CD14-positive monocyte (primary cell): Measurements from ENCODE around the gene C2orf81. TPM values are rescaled to one million over a fixed set of nuclear protein-coding genes. Genes with fewer than 3 reads are reported as not detected.

ENCODE experiments used
- DNase-seq, 3 donors: peaks; one replicate each; pipeline ENCODE4 v3.0.0-alpha.2; 2011 to 2022
- H2AFZ ChIP-seq: 2 replicates; pipeline ENCODE4 v1.6.0; 2012; ENCODE audit warnings: mild to moderate bottlenecking, low read depth, low read length, inconsistent platforms; ENCODE audit not compliant: insufficient read depth, poor library complexity, severe bottlenecking
- H3K27ac ChIP-seq, 2 donors: 1 replicate in 1 of 2; 2 replicates in 1 of 2; pipeline ENCODE4 v1.5.1; 2012 to 2013; ENCODE audit warnings: low read length in 2 of 2, control low read depth in 1 of 2, inconsistent platforms in 1 of 2, low read depth in 1 of 2, mild to moderate bottlenecking in 1 of 2
- H3K27me3 ChIP-seq, 2 donors: one replicate each; pipeline versions ENCODE4 v1.6.0 to v1.6.1; 2011 to 2013; ENCODE audit warnings: low read length in 2 of 2; ENCODE audit not compliant: control insufficient read depth in 2 of 2, insufficient read depth in 2 of 2
- H3K36me3 ChIP-seq, 2 donors: replicated peaks in 1 of 2; 1 replicate in 1 of 2; 2 replicates in 1 of 2; pipeline versions ENCODE4 v1.5.1 to v1.6.1; 2012 to 2013; ENCODE audit warnings: low read length in 2 of 2, control low read depth in 1 of 2, inconsistent platforms in 1 of 2, mild to moderate bottlenecking in 1 of 2; ENCODE audit not compliant: insufficient read depth in 2 of 2, control insufficient read depth in 1 of 2
- H3K4me1 ChIP-seq, 2 donors: 1 replicate in 1 of 2; 2 replicates in 1 of 2; pipeline versions ENCODE4 v1.5.1 to v1.6.1; 2012 to 2013; ENCODE audit warnings: low read length in 2 of 2, control low read depth in 1 of 2, inconsistent platforms in 1 of 2, mild to moderate bottlenecking in 1 of 2, moderate library complexity in 1 of 2; ENCODE audit not compliant: insufficient read depth in 2 of 2, control insufficient read depth in 1 of 2
- H3K4me2 ChIP-seq: replicated peaks from 2 replicates; pipeline ENCODE3; 2012; ENCODE audit warnings: low read length, moderate library complexity, mild to moderate bottlenecking; ENCODE audit not compliant: poor library complexity, severe bottlenecking; ENCODE audit errors: extremely low read depth
- H3K4me3 ChIP-seq, 3 experiments: fragments of 200-600 bp in 1 of 3; sonication (generic) in 1 of 3; replicated peaks in 1 of 3; 1 replicate in 2 of 3; 2 replicates in 1 of 3; pipeline ENCODE4 v1.5.1; 2011 to 2013; ENCODE audit warnings: low read length in 3 of 3, mild to moderate bottlenecking in 3 of 3, control low read depth in 2 of 3, low read depth in 2 of 3, inconsistent platforms in 1 of 3, moderate library complexity in 1 of 3
- H3K79me2 ChIP-seq: 2 replicates; pipeline ENCODE4 v1.6.0; 2012; ENCODE audit warnings: mild to moderate bottlenecking, control low read depth, inconsistent platforms, low read length, moderate library complexity; ENCODE audit not compliant: insufficient read depth
- H3K9ac ChIP-seq: 2 replicates; pipeline ENCODE4 v1.6.0; 2017; ENCODE audit warnings: low read length, mild to moderate bottlenecking; ENCODE audit not compliant: insufficient read depth, poor library complexity, severe bottlenecking
- H3K9me3 ChIP-seq, 2 donors: replicated peaks in 1 of 2; 1 replicate in 1 of 2; 2 replicates in 1 of 2; pipeline versions ENCODE4 v1.5.1 to v1.6.1; 2012 to 2013; ENCODE audit warnings: low read length in 2 of 2, control low read depth in 1 of 2; ENCODE audit not compliant: control insufficient read depth in 1 of 2, insufficient read depth in 1 of 2
- H4K20me1 ChIP-seq: 2 replicates; pipeline ENCODE4 v1.6.0; 2012; ENCODE audit warnings: mild to moderate bottlenecking, low read length, control low read depth, moderate library complexity; ENCODE audit not compliant: insufficient read depth
- H3K27ac Mint-ChIP-seq, 7 donors: one replicate each; pipeline ENCODE4 v1.8.0; 2020; ENCODE audit warnings: mild to moderate bottlenecking in 7 of 7, mixed read lengths in 7 of 7, moderate library complexity in 6 of 7, inconsistent platforms in 2 of 7
- H3K27me3 Mint-ChIP-seq, 3 donors: one replicate each; pipeline ENCODE4 v1.8.0; 2021 to 2022; ENCODE audit warnings: low read depth in 3 of 3, mild to moderate bottlenecking in 3 of 3, mixed read lengths in 3 of 3, moderate library complexity in 3 of 3, inconsistent platforms in 1 of 3
- H3K36me3 Mint-ChIP-seq, 2 donors: one replicate each; pipeline ENCODE4 v1.8.0; 2020; ENCODE audit warnings: mixed read lengths in 2 of 2, inconsistent platforms in 1 of 2, mild to moderate bottlenecking in 1 of 2
- H3K4me1 Mint-ChIP-seq: one replicate; pipeline ENCODE4 v1.8.0; 2020; ENCODE audit warnings: mild to moderate bottlenecking, mixed read lengths
- H3K4me3 Mint-ChIP-seq, 2 donors: one replicate each; pipeline ENCODE4 v1.8.0; 2020; ENCODE audit warnings: mild to moderate bottlenecking in 2 of 2, mixed read lengths in 2 of 2, moderate library complexity in 1 of 2
- H3K9me3 Mint-ChIP-seq, 7 donors: one replicate each; pipeline ENCODE4 v1.8.0; 2020 to 2022; ENCODE audit warnings: mixed read lengths in 7 of 7, mild to moderate bottlenecking in 6 of 7, moderate library complexity in 6 of 7, inconsistent platforms in 2 of 7
- WGBS: methylation state at CpG from one replicate; pipeline ENCODE4 v1.1.5; 2013; ENCODE audit warnings: missing lambda C conversion rate; ENCODE audit not compliant: insufficient coverage; 5-methylcytosine and 5-hydroxymethylcytosine counted together
- intact Hi-C, 2 donors: fragments of 100-400 bp; cut with micrococcal nuclease; formaldehyde crosslinking; loops; one replicate each; pipeline versions ENCODE4 v1.15.0 to v1.15.1; 2023
- polyA plus RNA-seq, 3 donors: library from polyadenylated mRNA; depleted of rRNA in 1 of 3; unstranded in 2 of 3; stranded (reverse) in 1 of 3; fragments of 300-500 nt in 2 of 3; fragments of >200 nt in 1 of 3; fragmentation: Illumina TruSeq in 2 of 3; gene quantifications; 1 replicate in 2 of 3; 2 replicates in 1 of 3; pipeline ENCODE4 v1.2.3, GENCODE V29; 2012 to 2021
- TF ChIP-seq, protein P1 (sequence below): fragments of 200-600 bp; IDR thresholded peaks from one replicate; pipeline ENCODE4 v1.8.0; 2022; ENCODE audit warnings: antibody characterized with exemption, mild to moderate bottlenecking

Gene C2orf81
- polyA plus RNA-seq, 3 donors: 0.49 to 1.7 (median 1.2) TPM

DNA sequence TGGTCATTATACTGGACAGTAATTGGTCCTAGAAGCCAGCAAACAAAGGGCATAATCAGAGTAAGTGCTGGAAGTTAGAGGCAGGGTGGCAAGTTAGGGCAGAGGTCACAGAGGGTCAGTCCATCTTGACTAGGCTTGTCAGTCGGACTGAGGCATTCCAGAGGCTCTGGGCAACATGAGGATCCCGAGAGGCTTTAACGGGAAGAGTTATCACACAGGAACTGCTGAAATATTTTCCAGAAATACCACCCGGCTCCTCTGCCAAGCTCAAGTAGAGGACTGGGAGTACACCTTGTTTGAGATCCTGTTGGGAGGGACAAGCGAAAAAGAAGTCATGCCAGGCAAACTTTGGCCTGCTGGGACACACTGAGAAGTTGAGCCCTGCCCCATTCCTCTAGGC is 13.7 kb downstream of the C2orf81 start:
- intact Hi-C loops: no loop called here
- H3K4me1 Mint-ChIP-seq: no peaks in the 10 kb centered on the region
- Histone ChIP-seq H3K4me2 (no peak overlapping the region), H3K79me2 (no peaks in the 10 kb centered on the region), H3K27me3 (no peaks in the 10 kb centered on the region), H3K4me1 (no peaks in the 10 kb centered on the region), H3K9me3 (no peaks in the 10 kb centered on the region), H3K9ac (no peak overlapping the region), H2AFZ (no peak overlapping the region), H3K36me3 (no peaks in the 10 kb centered on the region), H3K4me3 (no peak overlapping the region), H3K27ac (no peak overlapping the region), H4K20me1 (no peaks in the 10 kb centered on the region)
- no peak for DNase-seq
- TF ChIP-seq, protein P1, sequence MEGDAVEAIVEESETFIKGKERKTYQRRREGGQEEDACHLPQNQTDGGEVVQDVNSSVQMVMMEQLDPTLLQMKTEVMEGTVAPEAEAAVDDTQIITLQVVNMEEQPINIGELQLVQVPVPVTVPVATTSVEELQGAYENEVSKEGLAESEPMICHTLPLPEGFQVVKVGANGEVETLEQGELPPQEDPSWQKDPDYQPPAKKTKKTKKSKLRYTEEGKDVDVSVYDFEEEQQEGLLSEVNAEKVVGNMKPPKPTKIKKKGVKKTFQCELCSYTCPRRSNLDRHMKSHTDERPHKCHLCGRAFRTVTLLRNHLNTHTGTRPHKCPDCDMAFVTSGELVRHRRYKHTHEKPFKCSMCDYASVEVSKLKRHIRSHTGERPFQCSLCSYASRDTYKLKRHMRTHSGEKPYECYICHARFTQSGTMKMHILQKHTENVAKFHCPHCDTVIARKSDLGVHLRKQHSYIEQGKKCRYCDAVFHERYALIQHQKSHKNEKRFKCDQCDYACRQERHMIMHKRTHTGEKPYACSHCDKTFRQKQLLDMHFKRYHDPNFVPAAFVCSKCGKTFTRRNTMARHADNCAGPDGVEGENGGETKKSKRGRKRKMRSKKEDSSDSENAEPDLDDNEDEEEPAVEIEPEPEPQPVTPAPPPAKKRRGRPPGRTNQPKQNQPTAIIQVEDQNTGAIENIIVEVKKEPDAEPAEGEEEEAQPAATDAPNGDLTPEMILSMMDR: no peak
- H3K27ac Mint-ChIP-seq: no peak overlapping the region
- H3K36me3 Mint-ChIP-seq: no peaks in the 10 kb centered on the region
- peaks cover 3 to 21% (median 5%) of the 10 kb centered on the region in 3 donors for H3K27me3 Mint-ChIP-seq
- 95% methylated on average over 4 of the region's 5 CpGs for WGBS
- no peak overlapping the region for H3K4me3 Mint-ChIP-seq
- peaks cover 0 to 9% (median 0%) of the 10 kb centered on the region in 7 donors for H3K9me3 Mint-ChIP-seq

DNA sequence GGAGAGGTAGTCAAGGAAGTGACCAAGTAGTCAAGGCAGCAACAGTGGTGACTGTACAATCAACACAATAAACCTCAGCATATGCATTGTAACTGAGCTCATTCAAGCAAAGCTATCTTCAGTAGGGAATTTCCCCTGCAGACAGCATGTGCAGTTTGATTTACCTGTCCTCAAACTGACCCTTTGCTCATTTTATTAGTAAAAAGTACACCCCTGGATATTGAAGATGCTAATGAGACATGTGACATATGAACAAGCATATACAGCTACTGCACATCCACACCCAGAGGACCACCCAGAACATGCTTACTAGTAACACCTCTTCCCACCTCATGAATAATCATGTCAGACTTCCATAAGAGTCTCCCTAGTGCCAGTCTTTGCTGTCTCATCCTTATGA is 15.4 kb downstream of the C2orf81 start:
- no peaks in the 10 kb centered on the region for H3K27me3 ChIP-seq
- H3K9ac ChIP-seq: no peak overlapping the region
- H3K4me2 ChIP-seq: no peak overlapping the region
- no peak for DNase-seq
- H3K36me3 ChIP-seq: no peaks in the 10 kb centered on the region
- no peaks in the 10 kb centered on the region for H3K9me3 ChIP-seq
- peaks cover 0 to 10% (median 0%) of the 10 kb centered on the region in 7 donors for H3K9me3 Mint-ChIP-seq
- no peak overlapping the region for H3K27ac ChIP-seq
- H3K27me3 Mint-ChIP-seq: peaks cover 5 to 22% (median 6%) of the 10 kb centered on the region in 3 donors
- no peaks in the 10 kb centered on the region for H3K4me1 ChIP-seq
- H3K4me3 ChIP-seq: no peak overlapping the region
- no peaks in the 10 kb centered on the region for H3K4me1 Mint-ChIP-seq
- no peak overlapping the region for H3K27ac Mint-ChIP-seq
- no peaks in the 10 kb centered on the region for H3K79me2 ChIP-seq
- H2AFZ ChIP-seq: no peak overlapping the region
- intact Hi-C loops: no loop called here
- no peaks in the 10 kb centered on the region for H3K36me3 Mint-ChIP-seq
- no peak overlapping the region for H3K4me3 Mint-ChIP-seq
- TF ChIP-seq, protein P1: no peak
- H4K20me1 ChIP-seq: no peaks in the 10 kb centered on the region
